Naive B cell (primary cell): ENCODE measurements around the gene VWCE. TPM values are rescaled to one million over a fixed set of nuclear protein-coding genes. Genes with fewer than 3 reads are reported as not detected.

Experiments used
- ATAC-seq, 2 donors: fragments of 150-1000 bp; cut with Tn5 transposase; 2 replicates each; pipeline ENCODE4 v1.10.0; 2021; ENCODE audit warnings: low read depth in 2 of 2, mild to moderate bottlenecking in 2 of 2, moderate library complexity in 2 of 2
- DNase-seq: peaks from one replicate; pipeline ENCODE4 v3.0.0; 2022
- H3K27ac Mint-ChIP-seq, 6 donors: one replicate each; pipeline ENCODE4 v1.8.0; 2020 to 2022; ENCODE audit warnings: mild to moderate bottlenecking in 6 of 6, mixed read lengths in 6 of 6, moderate library complexity in 5 of 6, inconsistent platforms in 2 of 6
- H3K27me3 Mint-ChIP-seq, 3 donors: one replicate each; pipeline ENCODE4 v1.8.0; 2021 to 2022; ENCODE audit warnings: mixed read lengths in 3 of 3, mild to moderate bottlenecking in 1 of 3
- H3K36me3 Mint-ChIP-seq, 2 donors: one replicate each; pipeline ENCODE4 v1.8.0; 2020 to 2022; ENCODE audit warnings: mixed read lengths in 2 of 2, inconsistent platforms in 1 of 2, mild to moderate bottlenecking in 1 of 2
- H3K4me1 Mint-ChIP-seq, 3 donors: one replicate each; pipeline ENCODE4 v1.8.0; 2020 to 2022; ENCODE audit warnings: mixed read lengths in 3 of 3, inconsistent platforms in 1 of 3, mild to moderate bottlenecking in 1 of 3, moderate library complexity in 1 of 3
- H3K4me3 Mint-ChIP-seq, 8 donors: one replicate each; pipeline ENCODE4 v1.8.0; 2020 to 2022; ENCODE audit warnings: mild to moderate bottlenecking in 8 of 8, mixed read lengths in 8 of 8, moderate library complexity in 8 of 8, inconsistent platforms in 2 of 8
- H3K9me3 Mint-ChIP-seq, 7 donors: one replicate each; pipeline ENCODE4 v1.8.0; 2020 to 2022; ENCODE audit warnings: mixed read lengths in 7 of 7, mild to moderate bottlenecking in 5 of 7, inconsistent platforms in 2 of 7, moderate library complexity in 1 of 7
- polyA plus RNA-seq, 6 donors: library from polyadenylated mRNA; unstranded; fragments of 300-500 nt; fragmentation: Illumina TruSeq; gene quantifications; one replicate each; pipeline ENCODE4 v1.2.3, GENCODE V29; 2021; ENCODE audit warnings: low read depth in 6 of 6

The VWCE gene
- under 1 TPM in 3 of 6 donors, not detected in 3; 0.24 to 0.79 (median 0.76) TPM for polyA plus RNA-seq

- peak within 1 kb of the TSS in 2 of 6 donors; percentile 47 for H3K27ac Mint-ChIP-seq
- H3K4me3 Mint-ChIP-seq = peak within 1 kb of the TSS; percentile 84 to 90 (median 89)
- H3K27me3 Mint-ChIP-seq = peaks cover 0 to 7% (median 0%) of the 10 kb centered on the region in 3 donors
- H3K36me3 Mint-ChIP-seq = no peaks in the 10 kb centered on the region
- no peaks in the 10 kb centered on the region for H3K9me3 Mint-ChIP-seq
- peak; percentile 68 for DNase-seq
- H3K4me1 Mint-ChIP-seq = peaks cover 8 to 14% (median 13%) of the 10 kb centered on the region in 3 donors
- ATAC-seq = peak; percentile 94 to 95
Measured at GRCh38 chr11:61294717-61295595, at the start of gene VWCE. Gene VWCE, minus strand, starts transcription at chr11:61295316. Its CDS starts 279 bp downstream, at chr11:61295037.

GRCh38 chr11:61343792-61344745 is 49.0 kb upstream of the VWCE start:
- Mint-ChIP-seq H3K36me3 (peaks cover 5 to 7% of the 10 kb centered on the region in 2 donors), H3K4me1 (peaks cover 22 to 62% (median 48%) of the 10 kb centered on the region in 3 donors), H3K27ac (peak overlapping the region; percentile 24 to 80 (median 58)), H3K27me3 (no peaks in the 10 kb centered on the region), H3K4me3 (no peak overlapping the region), H3K9me3 (no peaks in the 10 kb centered on the region)
- DNase-seq = no peak
- no peak for ATAC-seq

GRCh38 chr11:61342207-61342803 is 47.2 kb upstream of the VWCE start:
- no peak for DNase-seq
- H3K27me3 Mint-ChIP-seq = no peaks in the 10 kb centered on the region

GRCh38 chr11:61341706-61342105 is 46.6 kb upstream of the VWCE start:
- no peaks in the 10 kb centered on the region for H3K9me3 Mint-ChIP-seq
- H3K4me1 Mint-ChIP-seq = peaks cover 27 to 54% (median 36%) of the 10 kb centered on the region in 3 donors
- DNase-seq (no peak), ATAC-seq (no peak)
- peaks cover 5 to 7% of the 10 kb centered on the region in 2 donors for H3K36me3 Mint-ChIP-seq
- no peak overlapping the region for H3K4me3 Mint-ChIP-seq
- peak overlapping the region in 4 of 6 donors; percentile 33 to 91 (median 73) for H3K27ac Mint-ChIP-seq
- H3K27me3 Mint-ChIP-seq = no peaks in the 10 kb centered on the region

More at GRCh38 chr11:61342207-61342803, 47.2 kb upstream of the VWCE start:
- no peaks in the 10 kb centered on the region for H3K9me3 Mint-ChIP-seq
- peaks cover 5 to 7% of the 10 kb centered on the region in 2 donors for H3K36me3 Mint-ChIP-seq
- peak overlapping the region in 4 of 6 donors; percentile 19 to 74 (median 46) for H3K27ac Mint-ChIP-seq
- no peak for ATAC-seq
- peaks cover 25 to 55% (median 36%) of the 10 kb centered on the region in 3 donors for H3K4me1 Mint-ChIP-seq
- H3K4me3 Mint-ChIP-seq = no peak overlapping the region

- H3K9me3 Mint-ChIP-seq = no peaks in the 10 kb centered on the region
- DNase-seq (no peak), ATAC-seq (no peak)
- no peak overlapping the region for H3K4me3 Mint-ChIP-seq
- peaks cover 25 to 55% (median 39%) of the 10 kb centered on the region in 3 donors for H3K4me1 Mint-ChIP-seq
- no peaks in the 10 kb centered on the region for H3K27me3 Mint-ChIP-seq
- H3K36me3 Mint-ChIP-seq = peaks cover 5 to 7% of the 10 kb centered on the region in 2 donors
- H3K27ac Mint-ChIP-seq = peak overlapping the region in 4 of 6 donors; percentile 37 to 91 (median 55)
Measured at GRCh38 chr11:61340979-61341378, 45.9 kb upstream of the VWCE start.

GRCh38 chr11:61339490-61339878 is 44.4 kb upstream of the VWCE start:
- Mint-ChIP-seq H3K9me3 (no peaks in the 10 kb centered on the region), H3K27me3 (no peaks in the 10 kb centered on the region), H3K36me3 (peaks cover 5 to 7% of the 10 kb centered on the region in 2 donors), H3K4me3 (no peak overlapping the region), H3K27ac (peak overlapping the region in 2 of 6 donors; percentile 38 to 47), H3K4me1 (peaks cover 24 to 48% (median 36%) of the 10 kb centered on the region in 3 donors)
- ATAC-seq (no peak), DNase-seq (no peak)

GRCh38 chr11:61338783-61339489 is 43.8 kb upstream of the VWCE start:
- peaks cover 24 to 48% (median 38%) of the 10 kb centered on the region in 3 donors for H3K4me1 Mint-ChIP-seq
- DNase-seq (no peak), ATAC-seq (no peak)
- peak overlapping the region in 3 of 6 donors; percentile 38 to 56 (median 47) for H3K27ac Mint-ChIP-seq
- no peaks in the 10 kb centered on the region for H3K9me3 Mint-ChIP-seq
- peaks cover 5 to 7% of the 10 kb centered on the region in 2 donors for H3K36me3 Mint-ChIP-seq
- peak overlapping the region in 1 of 8 donors; percentile 5 for H3K4me3 Mint-ChIP-seq
- no peaks in the 10 kb centered on the region for H3K27me3 Mint-ChIP-seq

- Mint-ChIP-seq H3K36me3 (peaks cover 5 to 7% of the 10 kb centered on the region in 2 donors), H3K27me3 (no peaks in the 10 kb centered on the region), H3K9me3 (no peaks in the 10 kb centered on the region), H3K4me1 (peaks cover 30 to 59% (median 46%) of the 10 kb centered on the region in 3 donors), H3K27ac (peak overlapping the region in 3 of 6 donors; percentile 65 to 96 (median 82)), H3K4me3 (no peak overlapping the region)
- no peak for DNase-seq
- ATAC-seq = no peak
Measured at GRCh38 chr11:61337706-61338470, 42.8 kb upstream of the VWCE start.

GRCh38 chr11:61336171-61336935 is 41.2 kb upstream of the VWCE start:
- H3K27ac Mint-ChIP-seq = peak overlapping the region; percentile 12 to 91 (median 74)
- no peaks in the 10 kb centered on the region for H3K9me3 Mint-ChIP-seq
- DNase-seq (peak; percentile 83), ATAC-seq (peak; percentile 53 to 64)
- peaks cover 45 to 62% (median 48%) of the 10 kb centered on the region in 3 donors for H3K4me1 Mint-ChIP-seq
- H3K27me3 Mint-ChIP-seq = no peaks in the 10 kb centered on the region
- H3K36me3 Mint-ChIP-seq = peaks cover 5 to 7% of the 10 kb centered on the region in 2 donors
- peak overlapping the region in 2 of 8 donors; percentile 44 to 66 for H3K4me3 Mint-ChIP-seq

GRCh38 chr11:61335355-61335710 is 40.2 kb upstream of the VWCE start:
- H3K36me3 Mint-ChIP-seq = peaks cover 0 to 7% of the 10 kb centered on the region in 2 donors
- H3K4me3 Mint-ChIP-seq = peak overlapping the region in 4 of 8 donors; percentile 15 to 91 (median 37)
- no peak for DNase-seq
- ATAC-seq = no peak
- no peaks in the 10 kb centered on the region for H3K9me3 Mint-ChIP-seq
- H3K4me1 Mint-ChIP-seq = peaks cover 44 to 65% (median 51%) of the 10 kb centered on the region in 3 donors
- no peaks in the 10 kb centered on the region for H3K27me3 Mint-ChIP-seq
- H3K27ac Mint-ChIP-seq = peak overlapping the region in 3 of 6 donors; percentile 26 to 91 (median 82)
